Measurements from ENCODE around the gene LPP. TPM values are rescaled to one million over a fixed set of nuclear protein-coding genes. Genes with fewer than 3 reads are reported as not detected.

Gene LPP
- total and polyA plus RNA-seq, 2 of the 13 experiments (the other 11 are each of a cell fraction or from before 2014, with no cell fraction given): 19.2 to 29.9 TPM

DNA sequence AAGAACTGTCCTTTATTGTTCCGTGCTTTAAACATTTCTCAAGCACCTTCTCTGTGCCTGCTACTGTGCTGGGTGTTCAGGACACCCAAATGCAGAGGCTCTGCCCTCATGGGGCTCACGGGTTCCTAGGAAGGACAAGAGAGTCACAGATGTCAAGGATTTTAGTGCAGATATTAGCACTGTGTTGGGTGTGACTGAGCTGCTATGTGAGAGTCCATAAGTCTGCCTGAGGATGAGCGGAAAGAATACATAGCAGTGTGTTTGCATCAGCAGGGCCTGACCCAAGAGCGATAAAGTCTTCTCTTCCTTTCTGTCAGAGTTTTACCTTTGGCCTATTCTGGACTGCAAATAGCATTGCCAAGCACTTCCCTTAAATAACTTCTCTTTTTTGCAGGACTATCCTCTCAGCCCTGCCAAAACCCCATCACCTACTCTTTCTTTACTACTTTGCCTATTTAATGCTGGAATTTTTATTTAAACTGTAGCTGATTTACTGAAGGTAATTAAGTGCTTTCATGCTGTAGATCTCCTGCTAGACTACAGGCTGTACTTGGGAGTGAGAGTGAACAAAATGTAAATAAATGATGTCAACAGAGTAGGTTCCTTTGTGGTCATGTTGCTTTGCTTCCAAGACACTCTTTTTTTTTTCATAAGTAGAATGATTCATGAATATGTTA, 558.4 kb downstream of the LPP start (continued):
- TF ChIP-seq ZNF558 (CRISPR knock-in tag; IDR thresholded peaks at IDR 0.05; ENCODE audit: borderline replicate concordance): no peak
- TF ChIP-seq ETV5 (CRISPR knock-in tag; IDR thresholded peaks at IDR 0.05; ENCODE audit: borderline replicate concordance): peak; percentile 77; the same call in 1 of the 2 replicates
- no peak for TF ChIP-seq THYN1 (CRISPR knock-in tag; IDR thresholded peaks at IDR 0.05; ENCODE audit: borderline replicate concordance, low read depth)
- TF ChIP-seq ZNF251 (CRISPR knock-in tag; IDR thresholded peaks at IDR 0.05): no peak
- TF ChIP-seq ZSCAN20 (CRISPR knock-in tag; IDR thresholded peaks at IDR 0.05; ENCODE audit: borderline replicate concordance): no peak
- TF ChIP-seq SMAD1 (CRISPR knock-in tag; IDR thresholded peaks at IDR 0.05; ENCODE audit: borderline replicate concordance, low read depth): no peak
- no peak for TF ChIP-seq ATAD3A (CRISPR knock-in tag; IDR thresholded peaks at IDR 0.05)
- TF ChIP-seq KDM5A (IDR thresholded peaks at IDR 0.05; ENCODE audit: borderline replicate concordance, low read length): no peak
- no peak for TF ChIP-seq ZZZ3 (CRISPR knock-in tag; IDR thresholded peaks at IDR 0.05; ENCODE audit: borderline replicate concordance)
- TF ChIP-seq, protein P1, sequence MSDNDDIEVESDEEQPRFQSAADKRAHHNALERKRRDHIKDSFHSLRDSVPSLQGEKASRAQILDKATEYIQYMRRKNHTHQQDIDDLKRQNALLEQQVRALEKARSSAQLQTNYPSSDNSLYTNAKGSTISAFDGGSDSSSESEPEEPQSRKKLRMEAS (IDR thresholded peaks at IDR 0.05): no peak
- TF ChIP-seq HNRNPL (IDR thresholded peaks at IDR 0.05; ENCODE audit: low read depth, low read length): no peak
- TF ChIP-seq PBX3 (CRISPR knock-in tag; IDR thresholded peaks at IDR 0.05; ENCODE audit: borderline replicate concordance): no peak
- TF ChIP-seq FOXA1 (IDR thresholded peaks at IDR 0.05): no peak
- no peak for TF ChIP-seq FOXA1 (CRISPR knock-in tag; IDR thresholded peaks at IDR 0.05)
- TF ChIP-seq, protein P2, sequence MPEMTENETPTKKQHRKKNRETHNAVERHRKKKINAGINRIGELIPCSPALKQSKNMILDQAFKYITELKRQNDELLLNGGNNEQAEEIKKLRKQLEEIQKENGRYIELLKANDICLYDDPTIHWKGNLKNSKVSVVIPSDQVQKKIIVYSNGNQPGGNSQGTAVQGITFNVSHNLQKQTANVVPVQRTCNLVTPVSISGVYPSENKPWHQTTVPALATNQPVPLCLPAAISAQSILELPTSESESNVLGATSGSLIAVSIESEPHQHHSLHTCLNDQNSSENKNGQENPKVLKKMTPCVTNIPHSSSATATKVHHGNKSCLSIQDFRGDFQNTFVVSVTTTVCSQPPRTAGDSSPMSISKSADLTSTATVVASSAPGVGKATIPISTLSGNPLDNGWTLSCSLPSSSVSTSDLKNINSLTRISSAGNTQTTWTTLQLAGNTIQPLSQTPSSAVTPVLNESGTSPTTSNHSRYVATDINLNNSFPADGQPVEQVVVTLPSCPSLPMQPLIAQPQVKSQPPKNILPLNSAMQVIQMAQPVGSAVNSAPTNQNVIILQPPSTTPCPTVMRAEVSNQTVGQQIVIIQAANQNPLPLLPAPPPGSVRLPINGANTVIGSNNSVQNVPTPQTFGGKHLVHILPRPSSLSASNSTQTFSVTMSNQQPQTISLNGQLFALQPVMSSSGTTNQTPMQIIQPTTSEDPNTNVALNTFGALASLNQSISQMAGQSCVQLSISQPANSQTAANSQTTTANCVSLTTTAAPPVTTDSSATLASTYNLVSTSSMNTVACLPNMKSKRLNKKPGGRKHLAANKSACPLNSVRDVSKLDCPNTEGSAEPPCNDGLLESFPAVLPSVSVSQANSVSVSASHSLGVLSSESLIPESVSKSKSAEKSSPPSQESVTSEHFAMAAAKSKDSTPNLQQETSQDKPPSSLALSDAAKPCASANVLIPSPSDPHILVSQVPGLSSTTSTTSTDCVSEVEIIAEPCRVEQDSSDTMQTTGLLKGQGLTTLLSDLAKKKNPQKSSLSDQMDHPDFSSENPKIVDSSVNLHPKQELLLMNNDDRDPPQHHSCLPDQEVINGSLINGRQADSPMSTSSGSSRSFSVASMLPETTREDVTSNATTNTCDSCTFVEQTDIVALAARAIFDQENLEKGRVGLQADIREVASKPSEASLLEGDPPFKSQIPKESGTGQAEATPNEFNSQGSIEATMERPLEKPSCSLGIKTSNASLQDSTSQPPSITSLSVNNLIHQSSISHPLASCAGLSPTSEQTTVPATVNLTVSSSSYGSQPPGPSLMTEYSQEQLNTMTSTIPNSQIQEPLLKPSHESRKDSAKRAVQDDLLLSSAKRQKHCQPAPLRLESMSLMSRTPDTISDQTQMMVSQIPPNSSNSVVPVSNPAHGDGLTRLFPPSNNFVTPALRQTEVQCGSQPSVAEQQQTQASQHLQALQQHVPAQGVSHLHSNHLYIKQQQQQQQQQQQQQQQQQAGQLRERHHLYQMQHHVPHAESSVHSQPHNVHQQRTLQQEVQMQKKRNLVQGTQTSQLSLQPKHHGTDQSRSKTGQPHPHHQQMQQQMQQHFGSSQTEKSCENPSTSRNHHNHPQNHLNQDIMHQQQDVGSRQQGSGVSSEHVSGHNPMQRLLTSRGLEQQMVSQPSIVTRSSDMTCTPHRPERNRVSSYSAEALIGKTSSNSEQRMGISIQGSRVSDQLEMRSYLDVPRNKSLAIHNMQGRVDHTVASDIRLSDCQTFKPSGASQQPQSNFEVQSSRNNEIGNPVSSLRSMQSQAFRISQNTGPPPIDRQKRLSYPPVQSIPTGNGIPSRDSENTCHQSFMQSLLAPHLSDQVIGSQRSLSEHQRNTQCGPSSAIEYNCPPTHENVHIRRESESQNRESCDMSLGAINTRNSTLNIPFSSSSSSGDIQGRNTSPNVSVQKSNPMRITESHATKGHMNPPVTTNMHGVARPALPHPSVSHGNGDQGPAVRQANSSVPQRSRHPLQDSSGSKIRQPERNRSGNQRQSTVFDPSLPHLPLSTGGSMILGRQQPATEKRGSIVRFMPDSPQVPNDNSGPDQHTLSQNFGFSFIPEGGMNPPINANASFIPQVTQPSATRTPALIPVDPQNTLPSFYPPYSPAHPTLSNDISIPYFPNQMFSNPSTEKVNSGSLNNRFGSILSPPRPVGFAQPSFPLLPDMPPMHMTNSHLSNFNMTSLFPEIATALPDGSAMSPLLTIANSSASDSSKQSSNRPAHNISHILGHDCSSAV (CRISPR knock-in tag; IDR thresholded peaks at IDR 0.05; ENCODE audit: borderline replicate concordance): no peak
